Loucy (cell line): Measurements from ENCODE around the gene GCLC.

Source experiments
- H2AFZ ChIP-seq: fragments of 200-600 bp; sonication (generic); 2 replicates; pipeline ENCODE4 v1.6.0; 2016; ENCODE audit warnings: antibody characterized with exemption, mild to moderate bottlenecking, low read length, moderate library complexity
- H3F3A ChIP-seq: fragments of 200-600 bp; 2 replicates; pipeline ENCODE4 v1.6.0; 2016; ENCODE audit warnings: antibody characterized with exemption, low read depth, mild to moderate bottlenecking
- H3K27me3 ChIP-seq: fragments of 200-600 bp; sonication (generic); 2 replicates; pipeline ENCODE4 v1.6.1; 2014; ENCODE audit warnings: low read length, mild to moderate bottlenecking; ENCODE audit not compliant: insufficient read depth, poor library complexity, severe bottlenecking
- H3K36me3 ChIP-seq: fragments of 200-600 bp; sonication (generic); 2 replicates; pipeline ENCODE4 v1.6.1; 2016; ENCODE audit warnings: low read length; ENCODE audit not compliant: insufficient read depth
- H3K4me1 ChIP-seq: fragments of 200-600 bp; sonication (generic); 2 replicates; pipeline ENCODE4 v1.5.1; 2014; ENCODE audit warnings: low read length, mild to moderate bottlenecking; ENCODE audit not compliant: insufficient read depth, poor library complexity, severe bottlenecking
- H3K4me2 ChIP-seq: fragments of 200-600 bp; sonication (generic); 2 replicates; pipeline ENCODE4 v1.6.0; 2014; ENCODE audit warnings: antibody characterized with exemption, low read length, low read depth, mild to moderate bottlenecking; ENCODE audit not compliant: poor library complexity, severe bottlenecking
- H3K4me3 ChIP-seq: fragments of 200-600 bp; sonication (generic); 2 replicates; pipeline ENCODE4 v1.5.1; 2014; ENCODE audit warnings: low read length, mild to moderate bottlenecking, mixed read lengths; ENCODE audit not compliant: poor library complexity, severe bottlenecking
- H3K79me2 ChIP-seq: fragments of 200-600 bp; sonication (generic); 2 replicates; pipeline ENCODE4 v1.6.1; 2014; ENCODE audit warnings: low read length; ENCODE audit not compliant: insufficient read depth
- H3K9ac ChIP-seq: fragments of 200-600 bp; sonication (generic); 2 replicates; pipeline ENCODE4 v1.6.0; 2014; ENCODE audit warnings: mild to moderate bottlenecking, low read depth, low read length, moderate library complexity; ENCODE audit not compliant: poor library complexity, severe bottlenecking
- H3K9me2 ChIP-seq: fragments of 200-600 bp; sonication (generic); replicated peaks from 2 replicates; pipeline ENCODE4 v1.6.1; 2016; ENCODE audit warnings: low read depth, low read length, mixed read lengths
- H3K9me3 ChIP-seq: fragments of 200-600 bp; sonication (generic); 2 replicates; pipeline ENCODE4 v1.6.1; 2014; ENCODE audit warnings: mild to moderate bottlenecking, antibody characterized with exemption, low read length, low read depth; ENCODE audit not compliant: insufficient read depth
- H4K20me1 ChIP-seq: fragments of 200-600 bp; sonication (generic); 2 replicates; pipeline ENCODE4 v1.6.0; 2014; ENCODE audit warnings: antibody characterized with exemption, low read length, mild to moderate bottlenecking; ENCODE audit not compliant: insufficient read depth, poor library complexity, severe bottlenecking
- EZH2phosphoT487 ChIP-seq: fragments of 200-600 bp; IDR thresholded peaks from 2 replicates; pipeline ENCODE4 v1.6.1; 2018; ENCODE audit warnings: antibody characterized with exemption, mild to moderate bottlenecking, moderate library complexity, borderline replicate concordance
- TF ChIP-seq, protein P1 (sequence below): fragments of 200-600 bp; sonication (generic); conservative IDR thresholded peaks from 2 replicates; pipeline ENCODE4 v1.5.1; 2014; ENCODE audit warnings: mild to moderate bottlenecking, antibody characterized with exemption, low read length

The GCLC gene

DNA sequence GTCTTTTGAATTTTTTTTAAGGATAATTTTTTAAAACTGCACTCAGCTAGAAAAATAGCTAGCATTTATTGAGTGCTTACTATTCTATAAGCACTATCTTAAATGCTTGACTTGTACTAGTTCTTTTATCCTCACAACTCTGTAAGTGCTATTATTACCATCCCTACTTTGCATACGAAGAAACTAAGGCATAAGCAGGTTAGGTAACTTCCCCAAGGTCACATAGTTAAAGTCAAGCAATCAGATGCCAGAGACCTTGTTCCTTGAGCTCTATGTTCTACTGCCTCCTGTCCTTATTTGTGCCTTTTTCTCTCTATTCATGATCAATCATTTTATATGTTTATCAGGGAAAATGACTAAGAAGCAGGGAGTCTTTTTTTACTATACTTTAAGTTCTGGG, 65.0 kb downstream of the GCLC start:
- TF ChIP-seq EZH2phosphoT487 = no peak
- TF ChIP-seq, protein P1, sequence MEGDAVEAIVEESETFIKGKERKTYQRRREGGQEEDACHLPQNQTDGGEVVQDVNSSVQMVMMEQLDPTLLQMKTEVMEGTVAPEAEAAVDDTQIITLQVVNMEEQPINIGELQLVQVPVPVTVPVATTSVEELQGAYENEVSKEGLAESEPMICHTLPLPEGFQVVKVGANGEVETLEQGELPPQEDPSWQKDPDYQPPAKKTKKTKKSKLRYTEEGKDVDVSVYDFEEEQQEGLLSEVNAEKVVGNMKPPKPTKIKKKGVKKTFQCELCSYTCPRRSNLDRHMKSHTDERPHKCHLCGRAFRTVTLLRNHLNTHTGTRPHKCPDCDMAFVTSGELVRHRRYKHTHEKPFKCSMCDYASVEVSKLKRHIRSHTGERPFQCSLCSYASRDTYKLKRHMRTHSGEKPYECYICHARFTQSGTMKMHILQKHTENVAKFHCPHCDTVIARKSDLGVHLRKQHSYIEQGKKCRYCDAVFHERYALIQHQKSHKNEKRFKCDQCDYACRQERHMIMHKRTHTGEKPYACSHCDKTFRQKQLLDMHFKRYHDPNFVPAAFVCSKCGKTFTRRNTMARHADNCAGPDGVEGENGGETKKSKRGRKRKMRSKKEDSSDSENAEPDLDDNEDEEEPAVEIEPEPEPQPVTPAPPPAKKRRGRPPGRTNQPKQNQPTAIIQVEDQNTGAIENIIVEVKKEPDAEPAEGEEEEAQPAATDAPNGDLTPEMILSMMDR = no peak
- H3K9me3 ChIP-seq = no peaks in the 10 kb centered on the region
- H3K27me3 ChIP-seq = no peaks in the 10 kb centered on the region
- peaks cover 37% of the 10 kb centered on the region for H3K4me1 ChIP-seq
- no peak overlapping the region for H3K4me3 ChIP-seq
- no peak overlapping the region for H3K9ac ChIP-seq
- no peaks in the 10 kb centered on the region for H3K79me2 ChIP-seq
- H3K9me2 ChIP-seq = no peaks in the 10 kb centered on the region
- H3F3A ChIP-seq = peaks cover 12% of the 10 kb centered on the region; the same call in 1 of the 2 replicates
- no peaks in the 10 kb centered on the region for H3K36me3 ChIP-seq
- H2AFZ ChIP-seq = no peak overlapping the region
- no peaks in the 10 kb centered on the region for H4K20me1 ChIP-seq
- no peak overlapping the region for H3K4me2 ChIP-seq

- peaks cover 15% of the 10 kb centered on the region for H3K4me1 ChIP-seq
- no peak overlapping the region for H3K4me2 ChIP-seq
- H3K4me3 ChIP-seq = no peak overlapping the region
- 0 out of 2 replicates have a peak, but pooled peaks cover 7% of the 10 kb centered on the region for H3F3A ChIP-seq
- H4K20me1 ChIP-seq = no peaks in the 10 kb centered on the region
- H3K9ac ChIP-seq = no peak overlapping the region
- no peaks in the 10 kb centered on the region for H3K9me2 ChIP-seq
- H2AFZ ChIP-seq = no peak overlapping the region; the same call in 1 of the 2 replicates
- no peaks in the 10 kb centered on the region for H3K36me3 ChIP-seq
- TF ChIP-seq EZH2phosphoT487 = no peak
- TF ChIP-seq, protein P1 = no peak
- H3K27me3 ChIP-seq = no peaks in the 10 kb centered on the region
- H3K9me3 ChIP-seq = no peaks in the 10 kb centered on the region
- H3K79me2 ChIP-seq = no peaks in the 10 kb centered on the region
Observed at GRCh38 chr6:53476964-53477363, 67.9 kb downstream of the GCLC start.

DNA sequence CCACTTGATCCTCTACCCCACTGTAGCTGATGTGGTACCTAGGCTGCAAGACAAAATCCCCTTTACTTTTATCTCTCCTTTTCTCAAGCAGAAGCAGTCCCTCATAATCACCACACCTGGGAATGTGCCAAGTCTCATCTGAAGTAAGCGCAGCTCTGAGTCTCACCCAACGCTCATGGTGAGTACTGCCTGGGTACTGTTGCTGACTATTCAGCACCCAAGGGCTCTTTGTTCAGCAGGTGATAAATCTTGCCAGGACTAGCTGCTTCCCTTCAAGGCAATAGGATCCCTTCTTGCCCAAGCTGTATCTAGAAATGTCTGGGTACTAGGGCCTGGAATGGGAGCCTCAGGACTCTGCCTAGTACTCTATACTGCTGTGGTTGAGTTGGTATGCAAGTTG, 70.9 kb downstream of the GCLC start:
- no peak overlapping the region for H3K9ac ChIP-seq
- H3K27me3 ChIP-seq = no peaks in the 10 kb centered on the region
- no peaks in the 10 kb centered on the region for H3K36me3 ChIP-seq
- H3F3A ChIP-seq = no peaks in the 10 kb centered on the region
- H3K4me3 ChIP-seq = no peak overlapping the region
- H3K9me3 ChIP-seq = no peaks in the 10 kb centered on the region
- H2AFZ ChIP-seq = peak overlapping the region; percentile 10; the same call in 1 of the 2 replicates
- H4K20me1 ChIP-seq = no peaks in the 10 kb centered on the region
- no peaks in the 10 kb centered on the region for H3K9me2 ChIP-seq
- TF ChIP-seq, protein P1 = no peak
- no peak for TF ChIP-seq EZH2phosphoT487
- H3K4me2 ChIP-seq = no peak overlapping the region
- peaks cover 23% of the 10 kb centered on the region for H3K4me1 ChIP-seq
- H3K79me2 ChIP-seq = no peaks in the 10 kb centered on the region
